ENCODE data around the gene TRH. TPM values are rescaled to one million over a fixed set of nuclear protein-coding genes. Genes with fewer than 3 reads are reported as not detected.
A peak's percentile ranks its signal among the peaks of the same experiment; 100 is the strongest.

The TRH gene
- total RNA-seq, 6 experiments from 2014 or later, result not detected

DNA sequence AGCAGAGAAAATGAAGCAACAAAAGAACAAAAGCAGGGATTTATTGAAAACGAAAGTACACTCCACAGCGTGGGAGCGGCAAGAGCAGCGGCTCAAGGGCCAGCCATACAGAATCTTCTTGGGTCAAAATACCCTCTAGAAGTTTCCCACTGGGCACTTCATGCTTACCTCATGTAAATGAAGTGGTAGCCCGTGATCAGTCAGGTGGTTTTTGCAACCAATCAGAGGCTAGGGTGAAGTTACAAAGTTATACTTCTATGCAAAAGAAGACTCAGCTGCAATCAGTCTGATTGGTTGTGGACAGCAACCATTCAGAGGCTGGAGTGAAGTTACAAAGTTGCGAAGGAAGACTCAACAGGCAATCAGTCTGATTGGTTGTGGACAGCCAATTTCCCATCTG is 37.8 kb upstream of the TRH start:
- peak overlapping the region; percentile 82 for H3K4me3 Mint-ChIP-seq
- H3K36me3 Mint-ChIP-seq (ENCODE audit: low read depth), result no peaks in the 10 kb centered on the region
- H3K27ac Mint-ChIP-seq, result 0 out of 2 replicates have a peak overlapping the region, but pooled peaks have one; percentile 39
- DNase-seq, result peak; percentile 68
- TF ChIP-seq, protein P1, sequence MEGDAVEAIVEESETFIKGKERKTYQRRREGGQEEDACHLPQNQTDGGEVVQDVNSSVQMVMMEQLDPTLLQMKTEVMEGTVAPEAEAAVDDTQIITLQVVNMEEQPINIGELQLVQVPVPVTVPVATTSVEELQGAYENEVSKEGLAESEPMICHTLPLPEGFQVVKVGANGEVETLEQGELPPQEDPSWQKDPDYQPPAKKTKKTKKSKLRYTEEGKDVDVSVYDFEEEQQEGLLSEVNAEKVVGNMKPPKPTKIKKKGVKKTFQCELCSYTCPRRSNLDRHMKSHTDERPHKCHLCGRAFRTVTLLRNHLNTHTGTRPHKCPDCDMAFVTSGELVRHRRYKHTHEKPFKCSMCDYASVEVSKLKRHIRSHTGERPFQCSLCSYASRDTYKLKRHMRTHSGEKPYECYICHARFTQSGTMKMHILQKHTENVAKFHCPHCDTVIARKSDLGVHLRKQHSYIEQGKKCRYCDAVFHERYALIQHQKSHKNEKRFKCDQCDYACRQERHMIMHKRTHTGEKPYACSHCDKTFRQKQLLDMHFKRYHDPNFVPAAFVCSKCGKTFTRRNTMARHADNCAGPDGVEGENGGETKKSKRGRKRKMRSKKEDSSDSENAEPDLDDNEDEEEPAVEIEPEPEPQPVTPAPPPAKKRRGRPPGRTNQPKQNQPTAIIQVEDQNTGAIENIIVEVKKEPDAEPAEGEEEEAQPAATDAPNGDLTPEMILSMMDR (IDR thresholded peaks at IDR 0.05), result no peak
- H3K9me3 Mint-ChIP-seq, result no peaks in the 10 kb centered on the region
- peaks cover 14% of the 10 kb centered on the region for H3K4me1 Mint-ChIP-seq (ENCODE audit: low read depth)
- H3K27me3 Mint-ChIP-seq (ENCODE audit: insufficient read depth), result peaks cover 5% of the 10 kb centered on the region

DNA sequence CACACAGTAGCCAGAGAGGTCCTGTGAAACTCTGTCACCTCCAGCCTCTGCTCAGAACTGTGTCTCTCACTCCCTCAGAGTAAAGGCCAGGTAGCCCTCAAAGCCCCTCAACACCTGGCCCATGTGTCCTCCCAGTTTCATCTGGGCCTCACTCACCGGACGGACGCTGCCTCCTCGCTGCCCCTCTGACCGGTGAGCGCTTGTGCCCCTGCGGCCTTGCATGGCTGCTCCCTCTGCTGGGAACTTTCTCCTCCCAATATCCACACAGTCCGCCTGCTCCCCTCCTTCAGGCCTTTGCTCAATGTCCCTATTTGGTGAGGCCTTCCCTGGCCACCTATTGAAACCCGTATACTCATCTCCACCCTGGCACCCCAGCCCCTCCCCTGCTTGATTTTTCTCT is 36.8 kb upstream of the TRH start:
- DNase-seq, result no peak
- H3K4me3 Mint-ChIP-seq, result no peak overlapping the region
- H3K36me3 Mint-ChIP-seq (ENCODE audit: low read depth), result no peaks in the 10 kb centered on the region
- H3K9me3 Mint-ChIP-seq, result no peaks in the 10 kb centered on the region
- peaks cover 5% of the 10 kb centered on the region for H3K27me3 Mint-ChIP-seq (ENCODE audit: insufficient read depth)
- TF ChIP-seq, protein P1 (IDR thresholded peaks at IDR 0.05), result no peak
- no peak overlapping the region for H3K27ac Mint-ChIP-seq
- peaks cover 20% of the 10 kb centered on the region for H3K4me1 Mint-ChIP-seq (ENCODE audit: low read depth)

- Mint-ChIP-seq H3K27ac (no peak overlapping the region), H3K4me1 (ENCODE audit: low read depth) (peaks cover 20% of the 10 kb centered on the region), H3K27me3 (ENCODE audit: insufficient read depth) (peaks cover 11% of the 10 kb centered on the region)
These were observed 36.2 kb upstream of the TRH start for GRCh38 chr3:129938140-129938930.

DNA sequence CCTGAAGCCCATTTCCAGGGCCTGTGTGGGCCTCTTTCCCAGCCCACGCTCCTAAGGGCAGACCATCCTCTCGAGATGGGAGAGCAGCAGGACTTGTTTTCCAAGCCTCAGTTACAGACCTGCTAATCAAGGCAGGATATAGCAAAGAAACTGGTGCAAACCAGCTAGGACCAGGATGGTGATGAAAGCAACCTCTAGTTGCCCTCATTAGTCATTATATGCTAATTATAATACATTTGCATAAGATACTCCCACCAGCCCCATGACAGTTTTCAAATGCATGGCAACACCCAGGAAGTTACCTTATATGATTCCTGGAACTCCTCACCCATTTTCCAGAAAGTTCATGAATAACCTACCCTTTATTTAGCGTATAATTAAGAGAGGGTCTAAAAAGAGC is 34.4 kb upstream of the TRH start:
- Mint-ChIP-seq H3K36me3 (ENCODE audit: low read depth) (no peaks in the 10 kb centered on the region), H3K4me1 (ENCODE audit: low read depth) (peaks cover 16% of the 10 kb centered on the region), H3K27ac (no peak overlapping the region), H3K4me3 (no peak overlapping the region), H3K9me3 (no peaks in the 10 kb centered on the region), H3K27me3 (ENCODE audit: insufficient read depth) (peaks cover 14% of the 10 kb centered on the region)
- TF ChIP-seq, protein P1 (IDR thresholded peaks at IDR 0.05), result no peak
- DNase-seq, result peak; percentile 18

More at GRCh38 chr3:129938140-129938930, 36.2 kb upstream of the TRH start:
- no peaks in the 10 kb centered on the region for H3K9me3 Mint-ChIP-seq
- no peaks in the 10 kb centered on the region for H3K36me3 Mint-ChIP-seq (ENCODE audit: low read depth)
- no peak for DNase-seq
- no peak overlapping the region for H3K4me3 Mint-ChIP-seq
- TF ChIP-seq, protein P1 (IDR thresholded peaks at IDR 0.05), result peak; percentile 60

DNA sequence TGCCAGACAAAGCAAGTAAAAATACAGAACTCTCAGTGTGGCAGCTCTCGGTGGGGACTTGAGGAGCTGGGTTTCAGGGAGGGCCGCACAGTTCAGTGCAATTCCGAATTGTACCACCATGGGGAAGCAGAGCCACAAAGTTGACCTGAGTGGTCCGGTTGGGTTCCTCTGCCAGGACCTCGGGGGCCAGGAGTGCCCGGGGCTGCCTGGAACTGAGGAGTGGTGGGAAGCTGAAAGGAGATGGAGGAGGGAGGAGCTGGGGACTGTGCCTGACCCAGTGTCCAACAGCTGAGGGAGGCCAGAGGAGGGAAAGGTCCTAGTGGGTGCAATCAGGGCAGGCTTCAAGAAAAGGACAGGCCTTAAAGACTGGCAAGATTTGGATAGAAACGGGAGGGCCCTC is 32.2 kb upstream of the TRH start:
- Mint-ChIP-seq H3K4me3 (no peak overlapping the region), H3K4me1 (ENCODE audit: low read depth) (peaks cover 6% of the 10 kb centered on the region; the same call in 1 of the 2 replicates), H3K36me3 (ENCODE audit: low read depth) (no peaks in the 10 kb centered on the region), H3K9me3 (peaks cover 3% of the 10 kb centered on the region; the same call in 1 of the 2 replicates), H3K27ac (no peak overlapping the region), H3K27me3 (ENCODE audit: insufficient read depth) (peaks cover 17% of the 10 kb centered on the region)
- TF ChIP-seq, protein P1 (IDR thresholded peaks at IDR 0.05), result peak; percentile 89
- DNase-seq, result peak; percentile 12
